Kidney glomerular epithelial cell (primary cell): ENCODE measurements around the gene RHAG.
A peak's percentile ranks its signal among the peaks of the same experiment; 100 is the strongest.
"Not testable (repeated sequence)": the region's sequence is repeated elsewhere in the genome, so short reads cannot be mapped to it uniquely, and the experiment has no call there.

ENCODE experiments used
- DNase-seq: peaks from one replicate; lab custom pipeline; 2025; lab: John Stamatoyannopoulos, UW

Gene RHAG

GRCh38 chr6:49636713-49637349 is at the start of gene RHAG:
TSS of gene RHAG (minus strand) at chr6:49636839. CDS start at chr6:49636812, 27 bp downstream.
- no peak for DNase-seq

- DNase-seq: peak; percentile 28
Measured at GRCh38 chr6:49676671-49677281, 40.1 kb upstream of the RHAG start.

- no peak for DNase-seq
Measured at GRCh38 chr6:49675816-49676215, 39.2 kb upstream of the RHAG start.

- no peak for DNase-seq
Measured at GRCh38 chr6:49668083-49668511, 31.5 kb upstream of the RHAG start.

GRCh38 chr6:49666930-49667757 is 30.5 kb upstream of the RHAG start:
- no peak for DNase-seq

- DNase-seq: no peak
Measured at GRCh38 chr6:49666480-49666879, 29.8 kb upstream of the RHAG start.

GRCh38 chr6:49664817-49665216 is 28.2 kb upstream of the RHAG start:
- no peak for DNase-seq

- not testable (repeated sequence) for DNase-seq
Measured at GRCh38 chr6:49664054-49664453, 27.4 kb upstream of the RHAG start.

GRCh38 chr6:49662892-49663261 is 26.2 kb upstream of the RHAG start:
- DNase-seq: no peak

GRCh38 chr6:49662231-49662891 is 25.7 kb upstream of the RHAG start:
- no peak for DNase-seq

- DNase-seq: no peak
Measured at GRCh38 chr6:49653942-49654341, 17.3 kb upstream of the RHAG start.

- no peak for DNase-seq
Measured at GRCh38 chr6:49653438-49653837, 16.8 kb upstream of the RHAG start.

- no peak for DNase-seq
Measured at GRCh38 chr6:49651239-49651638, 14.6 kb upstream of the RHAG start.

- no peak for DNase-seq
Measured at GRCh38 chr6:49649988-49650387, 13.3 kb upstream of the RHAG start.

- no peak for DNase-seq
Measured at GRCh38 chr6:49648036-49648435, 11.4 kb upstream of the RHAG start.

GRCh38 chr6:49647476-49647875 is 10.8 kb upstream of the RHAG start:
- DNase-seq: no peak

- no peak for DNase-seq
Measured at GRCh38 chr6:49646942-49647341, 10.3 kb upstream of the RHAG start.

GRCh38 chr6:49646130-49646824 is 9.6 kb upstream of the RHAG start:
- DNase-seq: no peak

- DNase-seq: no peak
Measured at GRCh38 chr6:49645139-49645538, 8.5 kb upstream of the RHAG start.

GRCh38 chr6:49639177-49639817 is 2.7 kb upstream of the RHAG start:
- no peak for DNase-seq

GRCh38 chr6:49637350-49637731 is 702 bp upstream of the RHAG start:
- no peak for DNase-seq
